NCI-H2029 treated with DMSO at 0.1 percent for 48 hours (cell line): Measurements from ENCODE around the gene SURF2.

ENCODE experiments used
- DNase-seq: peaks from one replicate; lab custom pipeline; 2025; lab: John Stamatoyannopoulos, UW

Gene SURF2

DNA sequence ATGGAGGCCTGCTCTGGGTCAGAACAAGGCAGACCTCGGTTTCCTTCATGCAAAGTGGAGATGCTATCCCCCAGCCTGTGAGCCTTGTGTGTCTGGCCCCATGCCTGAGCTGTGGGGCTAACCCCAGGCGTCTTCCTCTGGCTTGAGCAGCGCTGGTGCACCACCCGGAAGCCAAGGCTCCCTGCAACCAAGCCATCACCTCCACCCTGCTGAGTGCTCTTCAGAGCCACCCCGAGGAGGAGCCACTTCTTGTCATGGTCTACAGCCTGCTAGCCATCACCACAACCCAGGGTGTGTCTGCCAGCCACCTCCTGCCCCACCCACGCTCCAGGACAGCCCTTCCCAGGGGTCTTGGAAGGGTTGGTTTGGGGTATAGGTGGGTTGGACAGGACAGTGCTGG lies 45.2 kb downstream of the SURF2 start:
- no peak for DNase-seq

DNA sequence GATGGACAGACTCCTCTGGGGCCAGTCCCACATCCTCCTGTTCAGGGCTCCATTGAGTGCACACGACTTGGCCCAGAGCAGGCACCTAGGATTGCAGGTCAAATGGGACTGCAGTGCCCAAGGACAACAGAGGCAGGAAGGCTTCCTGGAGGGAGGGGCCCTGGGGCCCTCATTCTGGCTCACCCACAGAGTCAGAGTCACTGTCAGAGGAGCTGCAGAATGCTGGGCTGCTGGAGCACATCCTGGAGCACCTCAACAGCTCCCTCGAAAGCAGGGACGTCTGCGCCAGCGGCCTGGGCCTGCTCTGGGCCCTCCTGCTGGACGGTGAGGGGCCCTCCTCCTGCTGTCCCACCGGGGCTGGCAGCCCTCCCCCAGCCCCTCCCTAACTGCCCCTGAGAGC lies 46.3 kb downstream of the SURF2 start:
- DNase-seq = no peak

DNA sequence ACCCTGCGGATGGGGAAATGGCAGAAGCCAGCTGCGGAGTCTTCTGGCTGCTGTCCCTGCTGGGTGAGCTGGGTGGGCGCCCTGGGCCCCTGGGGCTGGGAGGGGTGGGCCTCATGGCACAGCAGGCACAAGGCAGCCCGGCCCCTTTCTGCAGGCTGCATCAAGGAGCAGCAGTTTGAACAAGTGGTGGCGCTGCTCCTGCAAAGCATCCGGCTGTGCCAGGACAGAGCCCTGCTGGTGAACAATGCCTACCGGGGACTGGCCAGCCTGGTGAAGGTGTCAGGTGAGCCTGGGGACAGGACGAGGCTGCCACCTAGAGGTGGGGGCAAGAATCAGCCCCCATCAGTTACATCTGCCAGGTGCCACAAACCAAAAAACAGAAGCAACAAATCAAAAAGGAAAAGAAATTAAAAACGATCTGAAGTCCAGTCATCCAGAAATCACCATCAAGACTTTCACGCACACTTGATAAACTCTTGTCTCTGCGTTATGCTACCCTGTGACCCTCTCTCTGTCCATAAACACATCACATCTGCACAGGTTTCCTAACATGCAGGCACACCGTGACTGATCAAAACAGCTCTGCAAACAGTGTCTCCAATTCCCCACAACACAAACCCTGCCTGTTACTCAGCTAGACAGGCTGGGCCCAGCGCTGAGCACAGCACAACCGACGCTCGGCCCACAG lies 47.6 kb downstream of the SURF2 start:
- DNase-seq = peak; percentile 60

DNA sequence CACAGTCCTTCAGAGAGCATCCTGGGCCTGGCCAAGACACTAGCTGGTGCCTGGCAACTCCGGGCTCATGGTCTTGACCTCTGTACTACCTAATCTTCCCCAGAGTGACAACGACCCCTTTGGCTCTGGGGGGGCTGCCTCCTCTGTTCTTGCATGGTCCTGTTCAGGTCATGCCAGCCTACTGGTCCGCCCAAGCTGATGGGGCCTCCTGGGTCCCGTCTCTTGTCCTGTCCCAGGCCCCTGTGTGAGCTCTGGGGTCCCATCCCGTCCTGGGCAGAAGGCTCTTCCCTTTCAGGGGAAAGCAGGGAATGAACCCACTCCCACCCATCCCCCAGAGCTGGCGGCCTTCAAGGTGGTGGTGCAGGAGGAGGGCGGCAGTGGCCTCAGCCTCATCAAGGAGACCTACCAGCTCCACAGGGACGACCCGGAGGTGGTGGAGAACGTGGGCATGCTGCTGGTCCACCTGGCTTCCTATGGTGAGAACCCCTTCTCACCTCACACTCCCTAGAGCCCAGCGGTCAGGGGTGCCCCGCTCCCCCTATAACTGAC lies 48.2 kb downstream of the SURF2 start:
- DNase-seq = no peak

DNA sequence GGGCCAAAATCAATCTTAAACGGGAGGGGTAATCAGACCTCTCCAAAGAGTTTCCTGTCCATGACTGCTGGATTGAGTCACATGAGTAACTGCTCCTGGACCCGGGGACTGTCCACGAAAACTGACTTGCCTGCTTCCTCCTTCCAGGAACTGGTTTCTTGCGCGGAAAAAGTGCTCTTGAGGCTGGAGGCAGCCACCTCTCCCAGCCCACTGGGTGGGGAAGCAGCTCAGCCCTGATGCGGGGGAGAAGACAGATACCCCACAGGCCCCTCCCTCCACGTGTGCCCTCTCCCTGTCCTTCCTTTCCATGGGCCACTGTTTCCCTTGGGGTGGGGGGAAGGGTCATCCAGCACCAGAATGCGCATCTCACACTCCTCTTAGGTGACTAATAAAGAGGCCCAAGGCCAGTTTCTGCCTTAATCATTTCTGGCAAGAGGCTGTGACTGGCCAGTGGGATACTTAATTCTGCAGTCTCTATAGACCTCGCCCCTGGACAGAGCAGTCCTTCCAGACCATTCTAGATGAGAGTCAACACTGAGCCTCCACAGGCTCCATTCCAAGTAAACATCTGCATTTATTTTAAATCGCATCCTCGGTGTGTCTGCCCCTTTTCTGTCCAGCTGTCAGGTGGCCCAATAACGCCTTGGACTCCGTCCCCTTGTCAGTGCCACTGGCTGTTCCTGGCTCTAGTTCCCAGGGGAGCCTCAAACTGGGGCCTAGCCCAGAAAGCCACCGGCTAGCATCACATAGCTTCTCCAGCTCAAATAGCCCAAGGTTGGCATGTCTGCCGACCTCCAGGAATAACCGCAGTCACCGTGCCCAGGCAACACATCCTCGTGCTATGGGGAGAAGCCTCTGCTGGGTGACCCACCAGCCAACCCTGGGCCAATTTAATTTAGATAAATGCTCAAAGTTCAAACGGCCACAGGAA lies 49.4 kb downstream of the SURF2 start:
- DNase-seq = no peak

DNA sequence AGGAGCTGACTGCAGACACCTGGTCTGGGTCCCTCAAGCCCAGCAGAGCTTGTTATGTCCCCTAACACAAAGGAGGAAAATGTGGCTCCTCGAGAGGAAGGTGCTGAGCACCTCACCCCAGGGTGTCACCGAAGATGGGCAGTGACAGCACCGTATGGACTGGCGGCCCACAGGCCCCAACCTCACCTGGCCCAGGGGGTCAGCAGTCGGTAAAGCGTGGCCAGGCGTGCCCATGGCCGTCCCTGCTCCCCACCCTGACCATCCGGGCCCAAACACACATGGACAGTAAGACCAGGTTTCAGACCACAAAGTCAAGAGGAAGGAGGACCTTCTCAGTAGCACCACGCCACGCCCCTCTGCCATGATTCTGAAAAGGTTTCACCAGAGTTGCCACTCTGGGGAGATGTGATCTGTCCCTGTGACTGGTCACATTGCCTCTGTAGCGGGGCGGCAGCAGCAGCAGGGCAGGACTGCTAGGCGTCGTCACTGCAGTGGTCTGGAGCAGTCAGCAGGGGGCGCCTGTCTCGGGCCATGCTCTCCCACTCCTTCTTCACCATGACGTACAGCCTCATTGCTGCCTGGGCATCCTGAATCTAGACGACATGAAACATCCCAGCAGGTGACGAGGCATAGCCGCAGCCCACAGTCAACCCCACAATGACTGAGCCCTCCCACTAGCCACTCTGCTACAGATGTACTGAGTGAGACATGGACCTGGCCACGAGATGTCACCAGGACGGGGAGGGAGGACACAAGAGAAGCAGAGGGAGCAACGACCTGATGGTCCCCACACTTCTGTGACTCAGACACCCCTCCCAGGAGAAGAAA lies 50.3 kb downstream of the SURF2 start:
- peak; percentile 62 for DNase-seq

DNA sequence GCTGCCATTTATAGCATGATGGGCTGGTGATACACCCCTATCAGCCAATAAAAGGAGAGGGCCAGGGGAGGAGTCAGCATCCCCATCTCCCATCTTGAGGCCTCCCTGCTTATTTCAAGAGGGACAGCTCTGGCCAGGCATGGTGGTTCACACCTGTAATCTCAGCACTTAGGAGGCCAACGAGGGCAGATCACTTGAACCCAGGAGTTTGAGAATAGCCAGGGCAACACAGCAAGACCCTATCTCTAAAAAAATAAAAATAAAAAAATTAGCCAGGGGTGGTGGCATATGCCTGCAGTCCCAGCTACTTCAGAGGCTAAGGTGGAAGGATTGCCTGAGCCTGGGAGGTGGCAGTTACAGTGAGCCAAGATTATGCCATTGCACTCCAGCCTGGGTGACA lies 51.7 kb downstream of the SURF2 start:
- no peak for DNase-seq
